CD8-positive, alpha-beta memory T cell (primary cell): Measurements from ENCODE around the gene MOV10L1. TPM values are rescaled to one million over a fixed set of nuclear protein-coding genes. Genes with fewer than 3 reads are reported as not detected.
"Not testable (repeated sequence)": the region's sequence is repeated elsewhere in the genome, so short reads cannot be mapped to it uniquely, and the experiment has no call there.

Source experiments
- CTCF ChIA-PET: fragments of 350-600 bp; sonication (Branson Sonifier 250); formaldehyde crosslinking; loops from one replicate; lab custom pipeline; 2021; ENCODE audit warnings: antibody characterized with exemption; lab: Charles Lee
- POLR2A ChIA-PET: fragments of 350-600 bp; sonication (Branson Sonifier 250); formaldehyde crosslinking; loops from one replicate; lab custom pipeline; 2021; ENCODE audit warnings: antibody characterized with exemption; lab: Charles Lee
- DNase-seq, 5 donors: peaks; one replicate each; pipeline versions ENCODE4 v3.0.0 to v3.0.0-alpha.2; 2020 to 2022; ENCODE audit warnings: mixed read lengths in 1 of 5
- H3K27ac ChIP-seq: one replicate; pipeline ENCODE4 v1.7.0; 2013; ENCODE audit warnings: low read depth, mild to moderate bottlenecking, low read length, moderate library complexity
- H3K27me3 ChIP-seq: 2 replicates; pipeline ENCODE4 v1.7.0; 2013; ENCODE audit warnings: low read length, mild to moderate bottlenecking; ENCODE audit not compliant: insufficient read depth, poor library complexity, severe bottlenecking
- H3K36me3 ChIP-seq: 2 replicates; pipeline ENCODE4 v1.7.0; 2013; ENCODE audit warnings: mild to moderate bottlenecking, low read length, moderate library complexity; ENCODE audit not compliant: insufficient read depth
- H3K4me1 ChIP-seq: 2 replicates; pipeline ENCODE4 v1.7.0; 2013; ENCODE audit warnings: mild to moderate bottlenecking, low read length, moderate library complexity; ENCODE audit not compliant: insufficient read depth
- H3K4me3 ChIP-seq: 2 replicates; pipeline ENCODE4 v1.7.0; 2013; ENCODE audit warnings: mild to moderate bottlenecking, low read length
- H3K9me3 ChIP-seq: 2 replicates; pipeline ENCODE4 v1.7.0; 2013; ENCODE audit warnings: mild to moderate bottlenecking, low read length
- H3K27ac Mint-ChIP-seq, 8 donors: one replicate each; pipeline ENCODE4 v1.8.0; 2020 to 2021; ENCODE audit warnings: mixed read lengths in 8 of 8, mild to moderate bottlenecking in 6 of 8, inconsistent platforms in 3 of 8, moderate library complexity in 3 of 8
- H3K27me3 Mint-ChIP-seq, 2 donors: one replicate each; pipeline ENCODE4 v1.8.0; 2020 to 2021; ENCODE audit warnings: mixed read lengths in 2 of 2, mild to moderate bottlenecking in 1 of 2, moderate library complexity in 1 of 2
- H3K36me3 Mint-ChIP-seq, 3 donors: one replicate each; pipeline ENCODE4 v1.8.0; 2020 to 2021; ENCODE audit warnings: mixed read lengths in 3 of 3, inconsistent platforms in 1 of 3, mild to moderate bottlenecking in 1 of 3
- H3K4me1 Mint-ChIP-seq, 3 donors: one replicate each; pipeline ENCODE4 v1.8.0; 2020 to 2021; ENCODE audit warnings: mixed read lengths in 3 of 3, inconsistent platforms in 1 of 3, mild to moderate bottlenecking in 1 of 3
- H3K4me3 Mint-ChIP-seq, 7 donors: one replicate each; pipeline ENCODE4 v1.8.0; 2020 to 2021; ENCODE audit warnings: mixed read lengths in 7 of 7, mild to moderate bottlenecking in 6 of 7, moderate library complexity in 4 of 7, inconsistent platforms in 2 of 7
- H3K9me3 Mint-ChIP-seq, 5 donors: one replicate each; pipeline ENCODE4 v1.8.0; 2020 to 2022; ENCODE audit warnings: mixed read lengths in 5 of 5, mild to moderate bottlenecking in 3 of 5, moderate library complexity in 2 of 5, inconsistent platforms in 1 of 5
- polyA plus RNA-seq: library from polyadenylated mRNA; unstranded; fragments of 300-500 nt; fragmentation: Illumina TruSeq; gene quantifications from one replicate; pipeline ENCODE4 v1.2.3, GENCODE V29; 2021
- total RNA-seq, 2 experiments: library from RNA; stranded (reverse); gene quantifications; one replicate each; pipeline ENCODE4 v1.2.3, GENCODE V29; 2021

MOV10L1 gene
- total and polyA plus RNA-seq, 3 experiments from 2014 or later: not detected

DNA sequence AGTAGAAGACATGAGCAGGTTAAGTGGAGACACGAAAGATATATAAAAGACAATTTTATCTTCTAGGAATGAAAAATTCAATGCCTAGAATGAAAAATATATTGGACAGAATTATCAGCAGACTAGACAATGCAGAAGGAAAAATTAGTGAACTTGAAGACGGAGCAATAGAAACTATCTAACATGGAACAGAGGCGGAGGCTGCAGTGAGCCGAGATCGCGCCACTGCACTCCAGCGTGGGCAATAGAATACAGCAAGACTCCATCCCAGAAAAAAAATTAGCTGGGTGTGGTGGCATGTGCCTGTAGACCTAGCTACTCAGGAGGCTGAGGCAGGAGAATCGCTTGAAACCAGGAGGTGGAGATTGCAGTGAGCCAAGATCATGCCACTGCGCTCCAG lies 47.5 kb downstream of the MOV10L1 start:
- H3K27ac Mint-ChIP-seq, H3K4me3 ChIP-seq, H3K9me3 Mint-ChIP-seq, H3K4me1 Mint-ChIP-seq, H3K36me3 ChIP-seq, CTCF ChIA-PET, DNase-seq, H3K27me3 ChIP-seq, H3K9me3 ChIP-seq, POLR2A ChIA-PET, H3K4me1 ChIP-seq, H3K36me3 Mint-ChIP-seq, H3K27ac ChIP-seq, H3K4me3 Mint-ChIP-seq: not testable (repeated sequence)
- peaks cover 15 to 57% of the 10 kb centered on the region in 2 donors for H3K27me3 Mint-ChIP-seq

DNA sequence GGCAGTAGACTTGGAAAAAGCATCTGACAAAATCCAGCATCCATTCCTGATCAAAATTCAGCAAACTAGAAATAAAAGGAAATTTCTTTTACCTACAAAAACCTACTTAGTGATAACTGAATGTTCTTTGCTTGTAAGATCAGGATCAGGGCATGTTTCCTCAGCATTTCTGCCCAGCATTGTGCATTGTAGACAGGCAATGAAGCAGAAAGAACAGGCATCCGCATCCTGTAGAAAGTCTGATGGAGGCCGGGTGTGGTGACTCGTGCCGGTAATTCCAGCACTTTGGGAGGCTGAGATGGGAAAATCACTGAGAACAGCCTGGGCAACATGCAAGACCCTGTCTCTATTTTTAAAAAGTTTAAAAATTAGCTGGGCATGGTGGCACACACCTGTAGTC lies 48.2 kb downstream of the MOV10L1 start:
- Mint-ChIP-seq H3K9me3 (no peaks in the 10 kb centered on the region), H3K4me3 (no peak overlapping the region), H3K36me3 (no peaks in the 10 kb centered on the region), H3K27ac (no peak overlapping the region), H3K27me3 (peaks cover 13 to 58% of the 10 kb centered on the region in 2 donors), H3K4me1 (no peaks in the 10 kb centered on the region)
- Histone ChIP-seq H3K36me3 (no peaks in the 10 kb centered on the region), H3K27ac (no peak overlapping the region), H3K4me1 (no peaks in the 10 kb centered on the region), H3K9me3 (no peaks in the 10 kb centered on the region), H3K4me3 (no peak overlapping the region), H3K27me3 (no peaks in the 10 kb centered on the region)
- CTCF ChIA-PET: no interaction called here
- no peak for DNase-seq
- POLR2A ChIA-PET: no interaction called here

DNA sequence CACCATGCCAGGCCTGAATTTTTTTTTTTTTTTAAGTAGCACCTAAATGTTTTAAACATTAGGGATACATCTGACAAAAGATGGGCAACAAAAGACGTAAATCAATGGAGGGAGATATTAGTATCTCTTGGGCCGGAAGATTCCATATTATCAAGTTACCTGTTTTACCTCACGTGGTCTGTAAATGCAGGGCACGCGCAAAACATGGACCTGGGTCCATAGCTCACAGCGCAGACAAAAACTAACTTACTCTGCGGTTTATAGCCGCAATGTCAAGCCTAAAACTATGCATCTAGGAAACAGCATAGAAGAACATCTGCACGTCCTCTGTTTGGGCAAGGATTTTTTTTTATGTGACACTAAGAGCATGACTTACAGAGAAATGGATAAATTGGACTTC lies 49.2 kb downstream of the MOV10L1 start:
- H3K36me3 ChIP-seq: no peaks in the 10 kb centered on the region
- no peak overlapping the region for H3K27ac Mint-ChIP-seq
- no peaks in the 10 kb centered on the region for H3K4me1 ChIP-seq
- no peak for DNase-seq
- no peaks in the 10 kb centered on the region for H3K36me3 Mint-ChIP-seq
- no peak overlapping the region for H3K4me3 ChIP-seq
- H3K4me3 Mint-ChIP-seq: no peak overlapping the region
- POLR2A ChIA-PET: no interaction called here
- H3K27ac ChIP-seq: no peak overlapping the region
- H3K4me1 Mint-ChIP-seq: no peaks in the 10 kb centered on the region
- CTCF ChIA-PET: no interaction called here
- no peaks in the 10 kb centered on the region for H3K9me3 Mint-ChIP-seq
- H3K27me3 ChIP-seq: no peaks in the 10 kb centered on the region
- H3K9me3 ChIP-seq: no peaks in the 10 kb centered on the region
- H3K27me3 Mint-ChIP-seq: peaks cover 9 to 59% of the 10 kb centered on the region in 2 donors

DNA sequence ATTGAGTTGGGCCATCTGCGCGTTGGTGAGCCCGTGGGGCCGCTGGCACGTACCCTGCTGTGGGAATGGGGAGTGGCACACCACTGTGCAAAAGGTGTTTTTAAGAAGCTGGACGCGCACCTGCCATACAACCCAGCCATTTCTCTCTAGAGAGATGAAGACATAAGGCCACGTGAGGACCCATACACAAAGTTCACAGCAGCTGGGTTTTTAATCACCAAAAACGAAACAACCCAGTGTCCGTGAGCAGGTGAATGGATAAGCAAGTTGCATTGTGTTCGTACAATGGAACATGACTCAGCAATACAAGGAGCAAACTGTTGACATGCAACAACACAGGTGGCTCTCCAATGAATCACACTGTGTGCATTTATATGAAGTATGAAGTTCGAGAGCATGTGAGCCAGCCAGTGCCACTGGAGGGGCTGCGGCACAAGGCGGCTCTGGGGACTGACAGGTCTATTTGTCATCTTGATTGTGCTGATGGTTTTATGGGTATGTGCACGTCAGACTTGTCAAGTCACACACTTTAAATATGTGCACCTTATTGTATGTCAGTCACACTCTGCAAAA lies 50.1 kb downstream of the MOV10L1 start:
- H3K27me3 Mint-ChIP-seq: peaks cover 7 to 53% of the 10 kb centered on the region in 2 donors
- POLR2A ChIA-PET: no interaction called here
- DNase-seq: no peak
- H3K9me3 Mint-ChIP-seq: no peaks in the 10 kb centered on the region
- H3K4me1 ChIP-seq: no peaks in the 10 kb centered on the region
- no peaks in the 10 kb centered on the region for H3K27me3 ChIP-seq
- H3K27ac Mint-ChIP-seq: no peak overlapping the region
- H3K36me3 ChIP-seq: no peaks in the 10 kb centered on the region
- H3K36me3 Mint-ChIP-seq: no peaks in the 10 kb centered on the region
- no peaks in the 10 kb centered on the region for H3K9me3 ChIP-seq
- H3K4me3 ChIP-seq: no peak overlapping the region
- H3K27ac ChIP-seq: no peak overlapping the region
- no peaks in the 10 kb centered on the region for H3K4me1 Mint-ChIP-seq
- H3K4me3 Mint-ChIP-seq: no peak overlapping the region
- CTCF ChIA-PET: no interaction called here

DNA sequence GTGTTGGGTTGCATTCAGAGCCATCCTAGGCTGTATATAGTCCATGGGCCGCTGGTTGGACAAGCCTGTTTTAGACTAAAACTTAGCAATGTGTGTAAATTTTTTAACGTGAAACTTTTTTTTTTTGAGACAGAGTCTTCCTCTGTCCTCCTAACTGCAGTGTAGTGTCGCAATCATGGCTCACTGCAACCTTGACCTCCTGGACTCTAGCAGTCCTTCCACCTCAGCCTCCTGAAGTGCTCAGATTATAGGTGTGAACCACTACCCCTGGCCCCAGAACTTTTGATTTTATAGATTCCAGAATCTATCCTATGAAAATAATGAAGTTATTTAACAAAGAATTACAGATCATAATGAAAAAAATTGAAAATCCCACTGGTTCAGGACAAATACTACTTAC lies 50.8 kb downstream of the MOV10L1 start:
- no peak overlapping the region for H3K4me3 ChIP-seq
- POLR2A ChIA-PET: no interaction called here
- DNase-seq: no peak
- CTCF ChIA-PET: no interaction called here
- Mint-ChIP-seq H3K4me3 (no peak overlapping the region), H3K27me3 (peaks cover 7 to 52% of the 10 kb centered on the region in 2 donors), H3K36me3 (no peaks in the 10 kb centered on the region), H3K4me1 (no peaks in the 10 kb centered on the region), H3K27ac (no peak overlapping the region), H3K9me3 (no peaks in the 10 kb centered on the region)
- H3K9me3 ChIP-seq: no peaks in the 10 kb centered on the region
- H3K27ac ChIP-seq: no peak overlapping the region
- H3K27me3 ChIP-seq: no peaks in the 10 kb centered on the region
- no peaks in the 10 kb centered on the region for H3K36me3 ChIP-seq
- H3K4me1 ChIP-seq: no peaks in the 10 kb centered on the region

DNA sequence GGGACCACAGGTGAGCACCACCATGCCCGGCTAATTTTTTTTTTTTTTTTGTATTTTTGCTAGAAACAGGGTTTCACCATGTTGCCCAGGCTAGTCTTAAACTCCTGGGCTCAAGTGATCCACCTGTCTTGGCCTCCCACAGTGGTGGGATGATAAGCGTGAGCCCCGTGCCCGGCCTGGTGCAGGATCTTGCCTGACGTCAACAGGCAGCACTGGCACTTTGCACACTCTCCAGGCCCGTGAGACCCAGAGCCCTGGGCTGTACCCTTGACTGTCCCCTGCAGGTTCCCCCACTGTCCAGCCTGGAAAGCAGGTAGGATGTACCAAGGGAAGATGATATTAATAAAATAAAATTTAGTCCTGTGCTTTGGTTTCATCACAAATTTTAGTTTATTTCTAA lies 51.7 kb downstream of the MOV10L1 start:
- DNase-seq: no peak
- H3K4me1 Mint-ChIP-seq: no peaks in the 10 kb centered on the region
- Histone ChIP-seq H3K4me3 (no peak overlapping the region), H3K27me3 (no peaks in the 10 kb centered on the region), H3K36me3 (no peaks in the 10 kb centered on the region), H3K27ac (no peak overlapping the region), H3K9me3 (no peaks in the 10 kb centered on the region), H3K4me1 (no peaks in the 10 kb centered on the region)
- H3K36me3 Mint-ChIP-seq: no peaks in the 10 kb centered on the region
- ChIA-PET CTCF (no interaction called here), POLR2A (no interaction called here)
- no peaks in the 10 kb centered on the region for H3K9me3 Mint-ChIP-seq
- no peak overlapping the region for H3K27ac Mint-ChIP-seq
- H3K4me3 Mint-ChIP-seq: no peak overlapping the region
- H3K27me3 Mint-ChIP-seq: peaks cover 7 to 43% of the 10 kb centered on the region in 2 donors

DNA sequence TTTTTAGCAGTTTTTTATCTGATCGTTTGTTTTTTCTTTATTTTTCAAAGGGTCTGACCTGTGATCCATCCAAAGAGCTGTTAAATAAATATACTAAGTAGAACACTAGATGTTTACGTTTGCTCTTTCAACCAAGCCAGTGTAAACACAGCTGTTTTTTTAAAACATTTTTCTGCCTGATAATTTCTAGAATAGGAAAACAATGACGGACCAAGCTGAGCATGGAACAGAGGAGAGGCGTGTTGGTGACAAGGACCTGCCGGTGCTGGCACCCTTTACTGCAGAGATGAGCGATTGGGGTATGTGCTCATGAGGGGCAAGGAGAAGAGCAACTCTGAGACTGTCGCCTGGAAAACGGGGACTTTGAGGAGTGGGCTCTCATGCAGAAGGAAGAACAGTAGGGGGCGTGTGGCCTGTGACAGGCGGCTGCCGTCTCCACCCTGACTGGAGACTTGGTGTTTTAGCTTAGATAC lies 52.1 kb downstream of the MOV10L1 start:
- no peak for DNase-seq
- H3K9me3 Mint-ChIP-seq: no peaks in the 10 kb centered on the region
- no peak overlapping the region for H3K4me3 Mint-ChIP-seq
- peaks cover 0 to 3% (median 0%) of the 10 kb centered on the region in 3 donors for H3K4me1 Mint-ChIP-seq
- no peaks in the 10 kb centered on the region for H3K36me3 ChIP-seq
- ChIA-PET CTCF (interaction anchor here (1.2 kb wide), 1 partner anchor 149 kb away, joined by 3 read pairs; no protein-coding TSS in a partner anchor), POLR2A (no interaction called here)
- H3K27ac ChIP-seq: no peak overlapping the region
- no peaks in the 10 kb centered on the region for H3K27me3 ChIP-seq
- no peaks in the 10 kb centered on the region for H3K9me3 ChIP-seq
- no peak overlapping the region for H3K4me3 ChIP-seq
- H3K4me1 ChIP-seq: no peaks in the 10 kb centered on the region
- H3K36me3 Mint-ChIP-seq: no peaks in the 10 kb centered on the region
- H3K27ac Mint-ChIP-seq: no peak overlapping the region
- peaks cover 9 to 41% of the 10 kb centered on the region in 2 donors for H3K27me3 Mint-ChIP-seq

DNA sequence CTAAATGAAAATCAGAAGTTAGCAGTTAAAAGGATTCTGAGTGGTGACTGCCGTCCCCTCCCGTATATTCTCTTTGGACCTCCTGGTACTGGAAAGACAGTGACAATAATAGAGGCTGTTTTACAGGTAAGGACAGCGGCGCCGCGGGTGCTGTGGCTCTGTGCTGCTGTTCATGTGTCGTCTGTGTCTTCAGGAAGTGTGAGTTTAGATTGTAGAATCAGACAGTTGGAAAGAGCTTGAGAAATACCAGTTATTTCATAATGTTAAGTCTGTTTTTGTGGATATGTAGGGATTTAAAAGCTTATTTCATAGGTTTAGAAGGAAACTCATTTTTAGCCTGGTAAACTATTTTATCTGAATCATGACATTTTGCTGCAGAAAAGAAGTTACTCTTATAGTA lies 53.3 kb downstream of the MOV10L1 start:
- DNase-seq: no peak
- CTCF ChIA-PET: no interaction called here
- peaks cover 9 to 37% of the 10 kb centered on the region in 2 donors for H3K27me3 Mint-ChIP-seq
- Histone ChIP-seq H3K9me3 (no peaks in the 10 kb centered on the region), H3K36me3 (no peaks in the 10 kb centered on the region), H3K27me3 (no peaks in the 10 kb centered on the region), H3K4me1 (no peaks in the 10 kb centered on the region), H3K4me3 (no peak overlapping the region), H3K27ac (no peak overlapping the region)
- peaks cover 0 to 4% (median 0%) of the 10 kb centered on the region in 3 donors for H3K4me1 Mint-ChIP-seq
- POLR2A ChIA-PET: interaction anchor here (0.6 kb wide), 1 partner anchor 26 kb away, joined by 3 read pairs; no protein-coding TSS in a partner anchor
- H3K36me3 Mint-ChIP-seq: no peaks in the 10 kb centered on the region
- H3K4me3 Mint-ChIP-seq: no peak overlapping the region
- H3K27ac Mint-ChIP-seq: no peak overlapping the region
- no peaks in the 10 kb centered on the region for H3K9me3 Mint-ChIP-seq
